HG02852 (cell line): ENCODE measurements around the gene IRGM.

Experiments used
- ATAC-seq: cut with Tn5 transposase; IDR thresholded peaks from one replicate; pipeline ENCODE4 v1.9.1; 2021; ENCODE audit warnings: mild to moderate bottlenecking, moderate library complexity; ENCODE audit not compliant: unreplicated experiment

IRGM gene

GRCh38 chr5:150895431-150896428 is 49.4 kb downstream of the IRGM start:
- ATAC-seq, result no peak
